NCI-H510A treated with DMSO at 0.1 percent for 48 hours (cell line): ENCODE results near the gene PRODH2.
"Not testable (repeated sequence)": the region's sequence is repeated elsewhere in the genome, so short reads cannot be mapped to it uniquely, and the experiment has no call there.

Experiments
- DNase-seq: peaks from one replicate; lab custom pipeline; 2025; lab: John Stamatoyannopoulos, UW

Gene PRODH2

GRCh38 chr19:35796645-35797542 is 15.8 kb downstream of the PRODH2 start:
- no peak for DNase-seq

GRCh38 chr19:35795564-35795963 is 17.1 kb downstream of the PRODH2 start:
- DNase-seq: not testable (repeated sequence)

- DNase-seq: no peak
These were observed 19.1 kb downstream of the PRODH2 start for GRCh38 chr19:35793381-35794165.

- no peak for DNase-seq
These were observed 19.8 kb downstream of the PRODH2 start for GRCh38 chr19:35792888-35793287.

- DNase-seq: no peak
These were observed 20.3 kb downstream of the PRODH2 start for GRCh38 chr19:35792312-35792711.

- no peak for DNase-seq
These were observed 20.8 kb downstream of the PRODH2 start for GRCh38 chr19:35791814-35792279.

GRCh38 chr19:35790981-35791813 is 21.4 kb downstream of the PRODH2 start:
- DNase-seq: peak; percentile 54

GRCh38 chr19:35789978-35790944 is 22.4 kb downstream of the PRODH2 start:
- no peak for DNase-seq

- no peak for DNase-seq
These were observed 23.3 kb downstream of the PRODH2 start for GRCh38 chr19:35789195-35789977.

- DNase-seq: no peak
These were observed 24.3 kb downstream of the PRODH2 start for GRCh38 chr19:35788205-35788960.

GRCh38 chr19:35787227-35787799 is 25.3 kb downstream of the PRODH2 start:
- no peak for DNase-seq

GRCh38 chr19:35786299-35787160 is 26.1 kb downstream of the PRODH2 start:
- DNase-seq: no peak

- no peak for DNase-seq
These were observed 27.4 kb downstream of the PRODH2 start for GRCh38 chr19:35785339-35785627.

- no peak for DNase-seq
These were observed 27.9 kb downstream of the PRODH2 start for GRCh38 chr19:35784503-35785338.

- DNase-seq: no peak
These were observed 28.9 kb downstream of the PRODH2 start for GRCh38 chr19:35783469-35784434.

GRCh38 chr19:35782589-35782988 is 30.1 kb downstream of the PRODH2 start:
- no peak for DNase-seq
